ENCODE results near the gene STEAP3. TPM values are rescaled to one million over a fixed set of nuclear protein-coding genes. Genes with fewer than 3 reads are reported as not detected.

STEAP3 gene
- polyA plus RNA-seq, 1 donor: 23.4 TPM

- DNase-seq (ENCODE audit: low read depth): no peak
These were observed 24.2 kb downstream of the STEAP3 start for GRCh38 chr2:119247844-119248271.

- DNase-seq (ENCODE audit: low read depth): no peak
These were observed 24.7 kb downstream of the STEAP3 start for GRCh38 chr2:119248311-119248710.

GRCh38 chr2:119248751-119249150 lies 25.1 kb downstream of the STEAP3 start:
- no peak for DNase-seq (ENCODE audit: low read depth)

GRCh38 chr2:119249311-119249710 lies 25.7 kb downstream of the STEAP3 start:
- DNase-seq (ENCODE audit: low read depth): no peak

DNA sequence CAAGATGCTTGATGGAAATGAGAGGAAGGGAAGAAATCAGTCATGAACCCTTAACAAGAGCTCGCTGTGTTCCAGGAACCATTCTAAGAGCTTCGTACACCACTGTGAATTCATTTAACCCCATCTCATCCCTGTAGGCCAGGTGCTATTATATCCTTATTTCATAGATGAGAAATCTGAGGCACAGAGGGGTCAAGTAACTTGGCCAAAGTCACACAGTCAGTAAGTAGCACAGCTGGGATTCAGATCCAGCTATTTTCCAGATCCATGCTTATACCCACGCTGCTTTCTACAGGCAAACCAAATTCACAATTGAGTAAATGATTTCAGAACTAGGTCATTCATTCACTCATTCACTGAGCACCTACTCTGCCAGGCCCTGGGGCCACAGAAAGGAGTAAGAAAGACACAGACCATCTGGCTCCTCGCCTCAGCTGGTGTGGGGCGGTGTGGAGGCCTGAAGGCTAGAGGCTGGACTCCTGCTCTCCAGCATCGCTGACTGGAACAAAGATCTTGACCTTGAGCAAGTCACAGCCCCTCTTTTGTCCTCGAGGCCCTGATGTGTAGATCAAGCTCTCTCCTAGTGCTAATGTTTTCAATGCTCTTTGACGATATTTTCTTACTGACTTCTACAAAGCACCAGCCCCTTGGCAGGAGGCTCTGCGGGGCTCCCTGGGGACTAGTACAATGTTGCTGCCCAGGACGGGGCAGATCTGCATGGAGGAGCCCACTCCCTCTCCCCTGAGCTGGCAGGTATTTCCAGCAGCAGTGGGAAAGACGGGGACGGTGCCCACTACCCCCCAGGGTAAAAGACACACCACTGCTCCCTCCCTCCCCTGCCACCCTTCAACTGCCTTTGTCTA lies 26.5 kb downstream of the STEAP3 start:
- no peak for DNase-seq (ENCODE audit: low read depth)

GRCh38 chr2:119250718-119251290 lies 27.2 kb downstream of the STEAP3 start:
- no peak for DNase-seq (ENCODE audit: low read depth)

DNA sequence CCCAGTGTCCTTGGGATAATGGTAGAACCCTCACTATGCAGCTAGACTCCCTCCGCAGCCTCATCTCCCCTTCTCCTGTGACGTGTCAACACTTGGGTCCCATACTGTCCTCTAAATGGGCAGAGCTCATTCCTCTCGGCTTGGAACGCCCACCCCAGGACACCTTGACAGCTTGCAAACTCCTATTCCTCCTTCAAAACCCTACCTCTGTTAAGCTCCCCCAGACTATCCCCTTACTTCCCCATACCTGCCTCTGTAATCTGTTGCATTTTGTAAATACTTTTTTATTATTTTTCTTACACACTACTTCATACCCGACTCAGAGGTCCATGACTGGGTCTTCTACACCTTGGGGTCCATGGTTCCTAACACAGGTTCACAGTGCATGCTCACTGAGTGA lies 28.0 kb downstream of the STEAP3 start:
- DNase-seq (ENCODE audit: low read depth): no peak

GRCh38 chr2:119252186-119253113 lies 28.8 kb downstream of the STEAP3 start:
- no peak for DNase-seq (ENCODE audit: low read depth)

GRCh38 chr2:119253114-119253702 lies 29.6 kb downstream of the STEAP3 start:
- no peak for DNase-seq (ENCODE audit: low read depth)

DNA sequence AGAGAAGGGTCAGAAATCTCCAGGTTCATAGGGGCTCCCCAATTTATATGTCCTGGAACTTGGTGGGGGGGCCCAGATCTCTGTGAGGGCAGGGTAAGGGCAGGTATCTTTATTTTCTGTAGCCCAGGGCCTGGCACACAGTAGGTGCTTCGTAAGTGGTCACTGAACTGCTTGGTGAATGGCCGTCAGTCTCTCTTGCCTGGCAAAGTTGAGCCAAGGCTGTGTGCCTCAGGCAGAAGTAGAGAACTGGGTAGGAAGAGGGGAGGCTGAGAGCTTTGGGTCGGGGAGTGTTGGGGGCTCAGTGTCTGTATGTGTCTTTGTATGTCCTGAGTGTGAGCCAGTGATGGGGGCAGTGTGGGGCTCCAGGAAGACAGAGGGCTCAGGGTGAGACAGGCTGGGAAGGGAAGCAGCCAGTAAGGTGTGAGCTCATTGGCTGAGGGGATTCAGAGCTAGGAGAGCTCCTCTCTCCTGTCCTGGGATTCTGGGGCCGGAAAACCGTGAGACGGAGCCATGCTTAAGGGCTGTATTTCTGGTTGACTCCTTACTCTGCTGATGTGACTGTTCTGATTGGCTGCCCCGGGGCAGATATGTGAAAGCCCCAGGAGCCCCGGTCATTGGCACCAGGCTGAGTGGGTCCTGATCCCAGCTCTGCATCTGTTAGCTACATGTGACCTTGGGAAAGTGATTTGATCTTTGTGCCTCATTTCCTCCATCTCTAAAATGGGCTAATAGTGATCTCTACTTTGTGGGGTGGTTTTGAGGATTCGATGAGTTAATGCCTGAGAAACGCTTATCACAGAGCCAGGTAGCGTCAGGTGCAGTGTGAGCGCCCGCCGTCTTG lies 30.3 kb downstream of the STEAP3 start:
- no peak for DNase-seq (ENCODE audit: low read depth)

- DNase-seq (ENCODE audit: low read depth): no peak
These were observed 31.0 kb downstream of the STEAP3 start for GRCh38 chr2:119254601-119255080.

GRCh38 chr2:119255760-119256581 lies 32.3 kb downstream of the STEAP3 start:
- DNase-seq (ENCODE audit: low read depth): no peak

DNA sequence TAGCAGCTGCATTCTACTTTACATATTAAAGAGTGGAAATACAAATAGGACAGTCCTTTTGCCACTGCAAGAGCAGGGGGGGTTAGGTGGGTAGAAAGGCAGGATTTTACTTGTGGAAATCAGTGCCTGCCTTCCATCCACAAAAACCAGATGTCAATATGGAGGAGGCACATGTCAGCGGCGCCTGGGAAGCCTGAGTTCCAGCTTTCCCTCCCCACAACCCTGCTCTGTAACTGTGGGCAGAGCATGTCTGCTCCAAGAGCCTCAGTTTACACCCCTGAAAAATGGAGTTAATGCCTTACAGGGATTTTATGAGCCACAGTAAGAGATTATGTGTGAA lies 32.9 kb downstream of the STEAP3 start:
- no peak for DNase-seq (ENCODE audit: low read depth)

GRCh38 chr2:119257198-119257597 lies 33.6 kb downstream of the STEAP3 start:
- DNase-seq (ENCODE audit: low read depth): no peak

DNA sequence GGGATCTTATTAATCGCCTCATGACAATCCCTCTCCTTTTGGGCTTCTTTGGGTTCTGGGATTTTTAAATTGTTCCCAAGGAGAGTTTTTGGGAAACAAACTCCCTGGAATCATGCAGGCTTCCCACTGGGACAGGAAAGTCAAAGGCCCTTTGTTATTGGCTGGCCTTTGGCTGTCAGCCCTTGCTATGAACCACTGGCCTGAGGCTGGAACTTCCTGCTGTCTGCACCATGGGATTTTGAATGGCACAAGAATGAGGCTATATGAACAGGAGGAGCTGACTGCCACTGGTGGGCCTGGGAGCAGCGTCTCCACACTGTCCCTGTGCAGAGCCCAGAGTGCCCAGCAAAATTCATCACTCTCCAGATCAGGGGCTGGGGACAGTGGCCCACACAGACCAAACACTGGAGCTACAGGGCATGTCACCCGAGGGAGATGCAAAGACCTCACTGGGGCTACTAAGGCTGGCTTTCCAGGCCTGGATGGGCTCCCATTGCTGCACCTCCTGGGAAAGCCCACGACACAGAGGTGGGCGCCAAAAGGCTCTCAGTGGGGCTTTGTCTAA lies 35.7 kb downstream of the STEAP3 start:
- DNase-seq (ENCODE audit: low read depth): no peak

- no peak for DNase-seq (ENCODE audit: low read depth)
These were observed 37.2 kb downstream of the STEAP3 start for GRCh38 chr2:119260646-119261492.

DNA sequence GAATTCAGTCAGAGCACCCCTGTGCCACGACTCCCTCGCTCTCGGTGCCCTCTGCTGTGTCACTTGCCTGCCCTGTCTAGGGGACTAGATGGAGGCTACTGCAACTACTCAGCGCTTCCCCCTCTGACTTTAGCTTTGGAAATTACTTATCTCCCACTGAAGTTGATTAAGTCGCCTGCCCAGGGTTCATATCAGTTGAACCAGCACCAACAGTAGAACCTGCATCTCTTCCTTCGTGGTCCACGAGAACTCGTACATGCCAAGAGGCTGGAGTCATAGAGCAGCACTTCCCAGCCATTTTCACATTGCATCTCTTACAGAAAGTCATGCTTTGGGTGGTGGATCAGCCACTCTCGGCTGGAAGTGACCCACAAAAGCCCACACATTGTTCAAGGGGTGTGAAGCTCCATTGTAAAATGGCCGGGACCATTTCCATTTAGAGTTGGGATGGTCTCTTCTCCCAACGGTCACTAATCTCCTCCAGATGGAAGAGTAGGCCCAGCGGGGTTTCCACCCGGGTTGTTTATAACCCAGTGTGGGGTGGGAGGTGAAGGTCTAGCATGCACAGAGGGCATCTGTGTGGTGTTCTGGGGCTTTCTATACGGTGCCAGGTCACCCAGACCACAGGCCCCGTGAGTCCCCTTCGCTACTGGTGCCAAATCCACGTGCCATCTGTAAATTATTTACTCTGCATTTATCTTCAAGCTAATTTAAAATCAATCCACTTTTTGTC lies 38.0 kb downstream of the STEAP3 start:
- no peak for DNase-seq (ENCODE audit: low read depth)

DNA sequence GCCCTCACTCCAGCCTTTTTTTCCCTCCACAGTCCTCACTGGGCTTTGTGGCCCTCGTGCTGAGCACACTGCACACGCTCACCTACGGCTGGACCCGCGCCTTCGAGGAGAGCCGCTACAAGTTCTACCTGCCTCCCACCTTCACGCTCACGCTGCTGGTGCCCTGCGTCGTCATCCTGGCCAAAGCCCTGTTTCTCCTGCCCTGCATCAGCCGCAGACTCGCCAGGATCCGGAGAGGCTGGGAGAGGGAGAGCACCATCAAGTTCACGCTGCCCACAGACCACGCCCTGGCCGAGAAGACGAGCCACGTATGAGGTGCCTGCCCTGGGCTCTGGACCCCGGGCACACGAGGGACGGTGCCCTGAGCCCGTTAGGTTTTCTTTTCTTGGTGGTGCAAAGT lies 39.4 kb downstream of the STEAP3 start:
- no peak for DNase-seq (ENCODE audit: low read depth)
